ENCODE data around the gene ANHX.

- TF ChIP-seq CTCF (conservative IDR thresholded peaks at IDR 0.05; ENCODE audit: low read depth, low read length) (no peak), EZH2 (IDR thresholded peaks at IDR 0.05; ENCODE audit: low read length, unreplicated experiment) (no peak), EZH2phosphoT487 (IDR thresholded peaks at IDR 0.05; ENCODE audit: borderline replicate concordance, low read length) (no peak)
Observed at GRCh38 chr12:133233993-133234564, 1.6 kb downstream of the ANHX start.
